ENCODE results near the gene GNAO1.

- TF ChIP-seq EZH2 (IDR thresholded peaks at IDR 0.05; ENCODE audit: borderline replicate concordance, low read length) (no peak), CTCF (conservative IDR thresholded peaks at IDR 0.05 in 1 of 2, IDR thresholded peaks at IDR 0.05 in 1 of 2; ENCODE audit: extremely low read depth in 1 of 2, insufficient read depth in 1 of 2, low read depth in 1 of 2, low read length in 2 of 2) (no peak)
These were observed 124.7 kb downstream of the GNAO1 start for GRCh38 chr16:56315955-56316354.
